ENCODE results near the gene ADM2.
"Not testable (repeated sequence)": the region's sequence is repeated elsewhere in the genome, so short reads cannot be mapped to it uniquely, and the experiment has no call there.

The ADM2 gene

DNA sequence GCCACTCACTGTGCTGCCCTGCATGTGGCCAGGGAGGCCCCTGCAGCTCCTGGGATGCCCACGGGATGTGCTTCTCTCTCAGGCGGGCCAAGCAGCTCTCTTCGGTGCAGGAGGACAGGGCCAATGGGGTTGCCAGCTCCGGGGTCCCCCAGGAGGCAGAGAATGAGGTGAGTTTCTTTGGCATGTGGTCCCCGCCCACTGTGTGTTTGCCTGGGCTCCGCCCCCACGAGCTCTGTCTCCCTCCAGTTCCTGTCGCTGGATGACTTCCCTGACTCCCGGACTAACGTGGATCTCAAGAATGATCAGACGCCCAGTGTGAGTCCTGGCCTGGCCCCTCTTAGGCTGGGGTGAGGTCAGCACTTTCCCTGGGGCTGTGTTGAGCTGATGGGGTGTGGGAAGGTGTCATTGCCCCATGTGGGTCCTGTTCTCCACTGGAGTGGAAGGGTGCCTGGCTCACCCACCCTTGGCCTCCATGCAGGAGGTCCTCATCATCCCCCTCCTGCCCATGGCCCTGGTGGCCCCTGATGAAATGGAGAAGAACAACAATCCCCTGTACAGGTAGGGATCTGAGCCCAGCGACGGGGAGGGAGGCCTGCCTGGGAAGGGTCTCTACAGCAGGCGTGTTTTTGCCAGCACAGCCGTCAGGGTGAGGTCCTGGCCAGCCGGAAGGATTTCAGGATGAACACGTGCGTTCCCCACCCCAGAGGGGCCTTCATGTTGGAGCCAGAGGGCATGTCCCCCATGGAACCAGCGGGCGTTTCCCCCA lies 36.3 kb downstream of the ADM2 start:
- no peak overlapping the region for H4K91ac ChIP-seq (ENCODE audit: low read length)
- no peak overlapping the region for H3K14ac ChIP-seq (ENCODE audit: low read length in 2 of 2)
- H3K36me3 ChIP-seq (ENCODE audit: control insufficient read depth in 1 of 2, insufficient read depth in 2 of 2, low read depth in 1 of 2, low read length in 2 of 2), result peaks cover 52 to 64% of the 10 kb centered on the region in 2 experiments
- DNase-seq, result no peak
- no peak overlapping the region for H3K4me3 ChIP-seq (ENCODE audit: insufficient read depth in 1 of 2, low read depth in 1 of 2, low read length in 2 of 2)
- peaks cover 4% of the 10 kb centered on the region for H3K4me1 ChIP-seq (ENCODE audit: control insufficient read depth, insufficient read depth, low read depth, low read length)
- no peak overlapping the region for H3K27ac ChIP-seq (ENCODE audit: low read length, poor library complexity, severe bottlenecking)
- H2BK120ac ChIP-seq (ENCODE audit: low read depth, low read length), result no peak overlapping the region
- H2BK12ac ChIP-seq (ENCODE audit: low read length in 2 of 2), result no peak overlapping the region
- H3K79me1 ChIP-seq (replicated peaks; ENCODE audit: low read length, poor library complexity, severe bottlenecking), result peaks cover 60% of the 10 kb centered on the region
- H2BK15ac ChIP-seq (ENCODE audit: low read depth, poor library complexity, severe bottlenecking), result no peak overlapping the region
- H3K9ac ChIP-seq (ENCODE audit: low read length), result no peak overlapping the region
- H3K9me3 ChIP-seq (ENCODE audit: control insufficient read depth, low read length), result no peaks in the 10 kb centered on the region
- H4K8ac ChIP-seq (ENCODE audit: low read length), result no peak overlapping the region
- H3K27me3 ChIP-seq (ENCODE audit: control insufficient read depth in 1 of 2, insufficient read depth in 1 of 2, low read length in 2 of 2), result no peaks in the 10 kb centered on the region
- no peak overlapping the region for H3K23ac ChIP-seq (ENCODE audit: low read length in 2 of 2)
- no peak overlapping the region for H3K18ac ChIP-seq (ENCODE audit: low read depth in 1 of 2, low read length in 2 of 2)
- H3K4me2 ChIP-seq (ENCODE audit: low read length, poor library complexity, severe bottlenecking), result no peak overlapping the region
- H2AFZ ChIP-seq (ENCODE audit: low read depth, low read length), result no peak overlapping the region
- H2AK5ac ChIP-seq (ENCODE audit: low read length, severe bottlenecking), result no peak overlapping the region
- H2BK5ac ChIP-seq (ENCODE audit: low read depth, low read length, poor library complexity, severe bottlenecking), result no peak overlapping the region
- no peak overlapping the region for H3K4ac ChIP-seq (ENCODE audit: low read depth in 1 of 2, low read length in 2 of 2)
- WGBS, result 97% methylated on average over 20 of the region's 20 CpGs

DNA sequence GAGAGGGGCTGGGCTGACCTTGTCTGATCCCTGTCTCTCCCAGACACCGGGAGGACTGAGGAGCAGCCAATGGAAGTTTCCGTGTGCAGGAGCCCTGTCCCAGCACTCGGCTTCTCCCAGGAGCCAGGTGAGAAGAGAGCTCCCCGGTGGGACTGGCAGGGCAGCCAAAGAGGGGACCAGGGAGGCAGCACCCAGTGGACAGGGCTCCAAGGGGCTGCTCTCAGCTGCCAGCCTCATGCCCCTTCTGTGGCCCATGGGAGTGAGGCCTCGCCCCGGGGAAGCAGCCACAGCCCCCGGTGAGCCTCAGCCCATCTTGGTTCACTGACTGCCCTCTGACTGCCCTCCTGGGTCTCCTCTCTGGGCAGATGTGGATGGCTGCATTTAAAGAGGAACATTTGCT lies 37.3 kb downstream of the ADM2 start:
- Histone ChIP-seq H3K4me3 (ENCODE audit: insufficient read depth in 1 of 2, low read depth in 1 of 2, low read length in 2 of 2) (no peak overlapping the region), H2BK120ac (ENCODE audit: low read depth, low read length) (no peak overlapping the region), H2BK5ac (ENCODE audit: low read depth, low read length, poor library complexity, severe bottlenecking) (no peak overlapping the region), H2AFZ (ENCODE audit: low read depth, low read length) (no peak overlapping the region), H2AK5ac (ENCODE audit: low read length, severe bottlenecking) (no peak overlapping the region), H3K36me3 (ENCODE audit: control insufficient read depth in 1 of 2, insufficient read depth in 2 of 2, low read depth in 1 of 2, low read length in 2 of 2) (peaks cover 62 to 70% of the 10 kb centered on the region in 2 experiments), H4K91ac (ENCODE audit: low read length) (no peak overlapping the region), H3K9ac (ENCODE audit: low read length) (no peak overlapping the region), H3K18ac (ENCODE audit: low read depth in 1 of 2, low read length in 2 of 2) (no peak overlapping the region), H3K4me1 (ENCODE audit: control insufficient read depth, insufficient read depth, low read depth, low read length) (peaks cover 4% of the 10 kb centered on the region), H3K27me3 (ENCODE audit: control insufficient read depth in 1 of 2, insufficient read depth in 1 of 2, low read length in 2 of 2) (no peaks in the 10 kb centered on the region), H3K79me1 (replicated peaks; ENCODE audit: low read length, poor library complexity, severe bottlenecking) (peaks cover 62% of the 10 kb centered on the region), H2BK12ac (ENCODE audit: low read length in 2 of 2) (no peak overlapping the region), H4K8ac (ENCODE audit: low read length) (no peak overlapping the region), H3K4me2 (ENCODE audit: low read length, poor library complexity, severe bottlenecking) (no peak overlapping the region), H3K27ac (ENCODE audit: low read length, poor library complexity, severe bottlenecking) (no peak overlapping the region), H3K23ac (ENCODE audit: low read length in 2 of 2) (no peak overlapping the region), H3K4ac (ENCODE audit: low read depth in 1 of 2, low read length in 2 of 2) (no peak overlapping the region), H3K9me3 (ENCODE audit: control insufficient read depth, low read length) (no peaks in the 10 kb centered on the region), H3K14ac (ENCODE audit: low read length in 2 of 2) (no peak overlapping the region), H2BK15ac (ENCODE audit: low read depth, poor library complexity, severe bottlenecking) (no peak overlapping the region)
- 92% methylated on average over 7 of the region's 7 CpGs for WGBS
- no peak for DNase-seq

DNA sequence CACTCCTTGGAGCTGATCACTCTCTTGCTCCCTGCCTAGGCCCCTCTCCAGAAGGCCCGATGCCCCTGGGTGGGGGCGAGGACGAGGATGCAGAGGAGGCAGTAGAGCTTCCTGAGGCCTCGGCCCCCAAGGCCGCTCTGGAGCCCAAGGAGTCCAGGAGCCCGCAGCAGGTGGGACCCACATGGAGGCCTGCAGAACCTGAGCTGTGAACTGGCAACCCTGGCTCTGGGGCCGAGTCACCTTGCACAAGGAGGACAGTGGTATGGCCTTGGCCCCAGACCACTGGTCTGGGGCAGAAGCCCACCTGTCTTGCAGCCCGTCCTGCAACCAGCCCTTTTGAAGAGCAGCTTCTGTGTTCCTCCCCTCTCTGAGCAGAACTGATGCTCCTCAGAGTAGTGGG lies 37.8 kb downstream of the ADM2 start:
- H2AK5ac ChIP-seq (ENCODE audit: low read length, severe bottlenecking), result no peak overlapping the region
- H3K79me1 ChIP-seq (replicated peaks; ENCODE audit: low read length, poor library complexity, severe bottlenecking), result peaks cover 60% of the 10 kb centered on the region
- H3K23ac ChIP-seq (ENCODE audit: low read length in 2 of 2), result no peak overlapping the region
- no peak overlapping the region for H3K4ac ChIP-seq (ENCODE audit: low read depth in 1 of 2, low read length in 2 of 2)
- H3K14ac ChIP-seq (ENCODE audit: low read length in 2 of 2), result no peak overlapping the region
- H3K36me3 ChIP-seq (ENCODE audit: control insufficient read depth in 1 of 2, insufficient read depth in 2 of 2, low read depth in 1 of 2, low read length in 2 of 2), result peaks cover 66 to 75% of the 10 kb centered on the region in 2 experiments
- H2BK12ac ChIP-seq (ENCODE audit: low read length in 2 of 2), result no peak overlapping the region
- no peaks in the 10 kb centered on the region for H3K27me3 ChIP-seq (ENCODE audit: control insufficient read depth in 1 of 2, insufficient read depth in 1 of 2, low read length in 2 of 2)
- H4K8ac ChIP-seq (ENCODE audit: low read length), result no peak overlapping the region
- H2BK120ac ChIP-seq (ENCODE audit: low read depth, low read length), result no peak overlapping the region
- H2BK15ac ChIP-seq (ENCODE audit: low read depth, poor library complexity, severe bottlenecking), result no peak overlapping the region
- H3K18ac ChIP-seq (ENCODE audit: low read depth in 1 of 2, low read length in 2 of 2), result no peak overlapping the region
- no peak overlapping the region for H2BK5ac ChIP-seq (ENCODE audit: low read depth, low read length, poor library complexity, severe bottlenecking)
- WGBS, result over 99% methylated on average over 8 of the region's 8 CpGs
- H3K4me3 ChIP-seq (ENCODE audit: insufficient read depth in 1 of 2, low read depth in 1 of 2, low read length in 2 of 2), result no peak overlapping the region
- H4K91ac ChIP-seq (ENCODE audit: low read length), result no peak overlapping the region
- no peaks in the 10 kb centered on the region for H3K9me3 ChIP-seq (ENCODE audit: control insufficient read depth, low read length)
- H2AFZ ChIP-seq (ENCODE audit: low read depth, low read length), result no peak overlapping the region
- DNase-seq, result no peak
- H3K4me2 ChIP-seq (ENCODE audit: low read length, poor library complexity, severe bottlenecking), result no peak overlapping the region
- no peak overlapping the region for H3K9ac ChIP-seq (ENCODE audit: low read length)
- peaks cover 9% of the 10 kb centered on the region for H3K4me1 ChIP-seq (ENCODE audit: control insufficient read depth, insufficient read depth, low read depth, low read length)
- no peak overlapping the region for H3K27ac ChIP-seq (ENCODE audit: low read length, poor library complexity, severe bottlenecking)

DNA sequence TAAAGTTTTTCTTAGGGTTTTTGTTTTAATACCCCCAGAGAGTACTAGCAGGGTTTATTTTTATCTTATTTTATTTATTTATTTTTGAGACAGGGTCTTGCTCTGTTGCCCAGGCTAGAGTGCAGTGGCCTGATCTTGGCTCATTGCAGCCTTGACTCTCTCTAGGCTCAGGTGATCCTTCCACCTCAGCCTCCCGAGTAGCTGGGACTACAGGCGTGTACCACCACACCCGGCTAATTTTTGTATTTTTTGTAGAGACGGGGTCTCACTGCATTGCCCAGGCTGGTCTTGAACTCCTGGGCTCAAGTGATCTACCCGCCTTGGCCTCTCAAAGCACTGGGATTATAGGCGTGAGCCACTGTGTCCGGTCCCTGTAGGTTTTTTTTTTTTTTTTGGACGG lies 38.8 kb downstream of the ADM2 start:
- not testable (repeated sequence) for H3K23ac ChIP-seq (ENCODE audit: low read length in 2 of 2); H3K4me3 ChIP-seq (ENCODE audit: insufficient read depth in 1 of 2, low read depth in 1 of 2, low read length in 2 of 2); H3K9me3 ChIP-seq (ENCODE audit: control insufficient read depth, low read length); H3K4ac ChIP-seq (ENCODE audit: low read depth in 1 of 2, low read length in 2 of 2); H2AK5ac ChIP-seq (ENCODE audit: low read length, severe bottlenecking); H3K27ac ChIP-seq (ENCODE audit: low read length, poor library complexity, severe bottlenecking); H4K91ac ChIP-seq (ENCODE audit: low read length); H2BK15ac ChIP-seq (ENCODE audit: low read depth, poor library complexity, severe bottlenecking); H2BK120ac ChIP-seq (ENCODE audit: low read depth, low read length); H2BK5ac ChIP-seq (ENCODE audit: low read depth, low read length, poor library complexity, severe bottlenecking); H4K8ac ChIP-seq (ENCODE audit: low read length); H3K14ac ChIP-seq (ENCODE audit: low read length in 2 of 2); DNase-seq; H2AFZ ChIP-seq (ENCODE audit: low read depth, low read length); H3K18ac ChIP-seq (ENCODE audit: low read depth in 1 of 2, low read length in 2 of 2); H2BK12ac ChIP-seq (ENCODE audit: low read length in 2 of 2); H3K9ac ChIP-seq (ENCODE audit: low read length); H3K27me3 ChIP-seq (ENCODE audit: control insufficient read depth in 1 of 2, insufficient read depth in 1 of 2, low read length in 2 of 2); H3K4me2 ChIP-seq (ENCODE audit: low read length, poor library complexity, severe bottlenecking)
- 96% methylated on average over 8 of the region's 8 CpGs for WGBS
- H3K4me1 ChIP-seq (ENCODE audit: control insufficient read depth, insufficient read depth, low read depth, low read length), result peaks cover 13% of the 10 kb centered on the region
- H3K36me3 ChIP-seq (ENCODE audit: control insufficient read depth in 1 of 2, insufficient read depth in 2 of 2, low read depth in 1 of 2, low read length in 2 of 2), result peaks cover 66 to 73% of the 10 kb centered on the region in 2 experiments
- peaks cover 51% of the 10 kb centered on the region for H3K79me1 ChIP-seq (replicated peaks; ENCODE audit: low read length, poor library complexity, severe bottlenecking)

Data from mesenchymal stem cell (in vitro differentiated cells and primary cell).